Measurements from ENCODE around the gene SNTG2.
"Not testable (repeated sequence)": the region's sequence is repeated elsewhere in the genome, so short reads cannot be mapped to it uniquely, and the experiment has no call there.

Gene SNTG2

GRCh38 chr2:950080-950966 is at the start of gene SNTG2:
Gene SNTG2 (plus strand): TSS chr2:950849. CDS start chr2:950997, 148 bp downstream.
- peak within 1 kb of the TSS; percentile 49 for H3K4me3 ChIP-seq (ENCODE audit: low read depth, low read length)

- no peak overlapping the region for H3K4me3 ChIP-seq (ENCODE audit: low read depth, low read length)
Observed at GRCh38 chr2:902584-902983, 48.1 kb upstream of the SNTG2 start.

- no peak overlapping the region for H3K4me3 ChIP-seq (ENCODE audit: low read depth, low read length)
Observed at GRCh38 chr2:903223-903900, 47.3 kb upstream of the SNTG2 start.

- no peak overlapping the region for H3K4me3 ChIP-seq (ENCODE audit: low read depth, low read length)
Observed at GRCh38 chr2:904246-905024, 46.2 kb upstream of the SNTG2 start.

- no peak overlapping the region for H3K4me3 ChIP-seq (ENCODE audit: low read depth, low read length)
Observed at GRCh38 chr2:905091-905832, 45.4 kb upstream of the SNTG2 start.

- H3K4me3 ChIP-seq (ENCODE audit: low read depth, low read length), result no peak overlapping the region
Observed at GRCh38 chr2:905833-906140, 44.9 kb upstream of the SNTG2 start.

GRCh38 chr2:907706-908105 is 42.9 kb upstream of the SNTG2 start:
- H3K4me3 ChIP-seq (ENCODE audit: low read depth, low read length), result no peak overlapping the region

GRCh38 chr2:908568-908967 is 42.1 kb upstream of the SNTG2 start:
- H3K4me3 ChIP-seq (ENCODE audit: low read depth, low read length), result no peak overlapping the region

- H3K4me3 ChIP-seq (ENCODE audit: low read depth, low read length), result not testable (repeated sequence)
Observed at GRCh38 chr2:909764-910379, 40.8 kb upstream of the SNTG2 start.

- H3K4me3 ChIP-seq (ENCODE audit: low read depth, low read length), result no peak overlapping the region
Observed at GRCh38 chr2:910698-911097, 40.0 kb upstream of the SNTG2 start.

GRCh38 chr2:915979-916378 is 34.7 kb upstream of the SNTG2 start:
- H3K4me3 ChIP-seq (ENCODE audit: low read depth, low read length), result no peak overlapping the region

GRCh38 chr2:916935-917334 is 33.7 kb upstream of the SNTG2 start:
- no peak overlapping the region for H3K4me3 ChIP-seq (ENCODE audit: low read depth, low read length)

- no peak overlapping the region for H3K4me3 ChIP-seq (ENCODE audit: low read depth, low read length)
Observed at GRCh38 chr2:919672-920071, 31.0 kb upstream of the SNTG2 start.

- H3K4me3 ChIP-seq (ENCODE audit: low read depth, low read length), result no peak overlapping the region
Observed at GRCh38 chr2:920573-920972, 30.1 kb upstream of the SNTG2 start.

GRCh38 chr2:920999-921398 is 29.6 kb upstream of the SNTG2 start:
- no peak overlapping the region for H3K4me3 ChIP-seq (ENCODE audit: low read depth, low read length)

- no peak overlapping the region for H3K4me3 ChIP-seq (ENCODE audit: low read depth, low read length)
Observed at GRCh38 chr2:922185-922584, 28.5 kb upstream of the SNTG2 start.

- no peak overlapping the region for H3K4me3 ChIP-seq (ENCODE audit: low read depth, low read length)
Observed at GRCh38 chr2:923832-924601, 26.6 kb upstream of the SNTG2 start.

GRCh38 chr2:924701-925100 is 25.9 kb upstream of the SNTG2 start:
- no peak overlapping the region for H3K4me3 ChIP-seq (ENCODE audit: low read depth, low read length)

- no peak overlapping the region for H3K4me3 ChIP-seq (ENCODE audit: low read depth, low read length)
Observed at GRCh38 chr2:925309-925708, 25.3 kb upstream of the SNTG2 start.

GRCh38 chr2:925711-926110 is 24.9 kb upstream of the SNTG2 start:
- H3K4me3 ChIP-seq (ENCODE audit: low read depth, low read length), result no peak overlapping the region
